Measurements from ENCODE around the gene ESPNL. TPM values are rescaled to one million over a fixed set of nuclear protein-coding genes. Genes with fewer than 3 reads are reported as not detected.
"Not testable (repeated sequence)": the region's sequence is repeated elsewhere in the genome, so short reads cannot be mapped to it uniquely, and the experiment has no call there.

Gene ESPNL
- total RNA-seq, 4 donors from 2014 or later = 0.14 to 4.4 (median 0.72) TPM

GRCh38 chr2:238113611-238114010 lies 13.5 kb downstream of the ESPNL start:
- Histone ChIP-seq H3K27ac (no peak overlapping the region), H3K9me3 (peaks cover 3 to 8% of the 10 kb centered on the region in 2 donors), H3K4me3 (no peak overlapping the region), H3K4me1 (peaks cover 0 to 3% (median 0%) of the 10 kb centered on the region in 4 donors), H3K27me3 (no peaks in the 10 kb centered on the region), H3K36me3 (no peaks in the 10 kb centered on the region)
- in situ Hi-C loops (cut with MboI; ENCODE audit: low pct_ligation_motif_present in 1 of 4, low pct_unique_long_range_greater_than_20kb in 1 of 4, low sequenced_read_pairs in 3 of 4) = no loop called here
- no peak for DNase-seq
- intact Hi-C loops (cut with DNase I; ENCODE audit: low total_unique reads) = no loop called here
- TF ChIP-seq POLR2A (IDR thresholded peaks at IDR 0.05) = no peak
- WGBS, 2 donors (ENCODE audit: low coverage in 1 of 2) = 92 to 96% methylated on average over 11 to 13 of the region's 13 CpGs

GRCh38 chr2:238114331-238114841 lies 14.2 kb downstream of the ESPNL start:
- H3K4me1 ChIP-seq = no peaks in the 10 kb centered on the region
- 80 to 87% methylated on average over 7 to 16 of the region's 16 CpGs for WGBS, 2 donors (ENCODE audit: low coverage in 1 of 2)
- no peak overlapping the region for H3K27ac ChIP-seq
- peaks cover 3 to 8% of the 10 kb centered on the region in 2 donors for H3K9me3 ChIP-seq
- intact Hi-C loops (cut with DNase I; ENCODE audit: low total_unique reads) (no loop called here), in situ Hi-C loops (cut with MboI; ENCODE audit: low pct_ligation_motif_present in 1 of 4, low pct_unique_long_range_greater_than_20kb in 1 of 4, low sequenced_read_pairs in 3 of 4) (no loop called here)
- no peak overlapping the region for H3K4me3 ChIP-seq
- no peak for TF ChIP-seq EP300 (IDR thresholded peaks at IDR 0.05; ENCODE audit: low read depth)
- TF ChIP-seq POLR2AphosphoS5 (IDR thresholded peaks at IDR 0.05) = no peak
- TF ChIP-seq POLR2A (IDR thresholded peaks at IDR 0.05) = no peak
- no peak for TF ChIP-seq CTCF (IDR thresholded peaks at IDR 0.05)
- no peaks in the 10 kb centered on the region for H3K36me3 ChIP-seq
- no peaks in the 10 kb centered on the region for H3K27me3 ChIP-seq
- no peak for DNase-seq

GRCh38 chr2:238114851-238115660 lies 14.9 kb downstream of the ESPNL start:
- DNase-seq = no peak
- in situ Hi-C loops (cut with MboI; ENCODE audit: low pct_ligation_motif_present in 1 of 4, low pct_unique_long_range_greater_than_20kb in 1 of 4, low sequenced_read_pairs in 3 of 4) = no loop called here
- intact Hi-C loops (cut with DNase I; ENCODE audit: low total_unique reads) = no loop called here

GRCh38 chr2:238115709-238116108 lies 15.6 kb downstream of the ESPNL start:
- H3K27ac ChIP-seq; DNase-seq; intact Hi-C loops (cut with DNase I; ENCODE audit: low total_unique reads); H3K4me3 ChIP-seq; in situ Hi-C loops (cut with MboI; ENCODE audit: low pct_ligation_motif_present in 1 of 4, low pct_unique_long_range_greater_than_20kb in 1 of 4, low sequenced_read_pairs in 3 of 4); H3K36me3 ChIP-seq; H3K27me3 ChIP-seq; H3K4me1 ChIP-seq; H3K9me3 ChIP-seq: not testable (repeated sequence)
- 93 to 94% methylated on average over 4 to 12 of the region's 12 CpGs for WGBS, 2 donors (ENCODE audit: low coverage in 1 of 2)

More at GRCh38 chr2:238114851-238115660, 14.9 kb downstream of the ESPNL start:
- TF ChIP-seq POLR2A (IDR thresholded peaks at IDR 0.05) (no peak), CTCF (IDR thresholded peaks at IDR 0.05) (no peak)
- H3K27ac ChIP-seq = no peak overlapping the region
- no peaks in the 10 kb centered on the region for H3K36me3 ChIP-seq
- H3K4me3 ChIP-seq = no peak overlapping the region
- peaks cover 3 to 8% of the 10 kb centered on the region in 2 donors for H3K9me3 ChIP-seq
- H3K27me3 ChIP-seq = no peaks in the 10 kb centered on the region
- H3K4me1 ChIP-seq = no peaks in the 10 kb centered on the region
- 84% methylated on average over 28 of the region's 32 CpGs; no CpG with 5 or more reads in 1 of the 2 donors for WGBS, 2 donors (ENCODE audit: low coverage in 1 of 2)

GRCh38 chr2:238116298-238117198 lies 16.4 kb downstream of the ESPNL start:
- Histone ChIP-seq H3K4me1 (no peaks in the 10 kb centered on the region), H3K36me3 (no peaks in the 10 kb centered on the region), H3K4me3 (no peak overlapping the region), H3K27ac (no peak overlapping the region), H3K27me3 (peaks cover 8% of the 10 kb centered on the region), H3K9me3 (peaks cover 3 to 8% of the 10 kb centered on the region in 2 donors)
- intact Hi-C loops (cut with DNase I; ENCODE audit: low total_unique reads) (no loop called here), in situ Hi-C loops (cut with MboI; ENCODE audit: low pct_ligation_motif_present in 1 of 4, low pct_unique_long_range_greater_than_20kb in 1 of 4, low sequenced_read_pairs in 3 of 4) (no loop called here)
- 89% methylated on average over 21 of the region's 21 CpGs; no CpG with 5 or more reads in 1 of the 2 donors for WGBS, 2 donors (ENCODE audit: low coverage in 1 of 2)
- DNase-seq = no peak
- TF ChIP-seq CTCF (IDR thresholded peaks at IDR 0.05) = no peak
- no peak for TF ChIP-seq POLR2A (IDR thresholded peaks at IDR 0.05)
- no peak for TF ChIP-seq POLR2AphosphoS5 (IDR thresholded peaks at IDR 0.05)
- TF ChIP-seq EP300 (IDR thresholded peaks at IDR 0.05; ENCODE audit: low read depth) = no peak

Data from transverse colon (tissue), 4 donors.